ENCODE measurements around the gene MLLT3. TPM values are rescaled to one million over a fixed set of nuclear protein-coding genes. Genes with fewer than 3 reads are reported as not detected.

The MLLT3 gene
- total and polyA plus RNA-seq, 4 donors, result 3.6 to 16.5 (median 6.6) TPM

DNA sequence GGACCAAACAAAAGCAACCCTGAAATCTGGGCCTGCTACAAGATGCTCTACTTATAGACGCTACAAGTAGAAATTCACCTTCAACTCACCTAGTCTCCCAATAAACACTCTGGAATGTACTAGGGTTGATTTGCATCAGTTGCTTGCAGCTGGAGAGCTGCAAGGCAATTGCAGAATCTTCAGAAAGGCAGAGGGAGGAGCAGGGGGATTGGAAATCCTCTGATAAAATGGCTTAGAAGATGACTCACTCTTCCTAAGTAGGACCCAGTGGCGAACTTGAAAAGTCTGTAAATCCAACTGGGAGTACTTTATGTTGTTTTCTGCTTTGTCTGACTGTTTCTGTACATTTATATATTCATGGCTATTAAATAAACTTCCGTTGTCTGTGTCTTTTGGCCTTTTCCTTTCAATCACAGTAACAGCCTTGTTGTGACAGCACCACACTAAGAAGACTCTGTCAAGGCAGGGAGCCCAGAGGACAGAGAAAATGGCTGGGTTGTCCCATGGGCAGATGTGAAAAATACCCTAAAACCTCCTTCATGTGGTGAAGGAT lies 14.7 kb upstream of the MLLT3 start:
- intact Hi-C loops (cut with DNase I), result no loop called here
- Histone ChIP-seq H3K36me3 (ENCODE audit: control insufficient read depth in 1 of 2, insufficient read depth in 2 of 2, low read length in 1 of 2) (no peaks in the 10 kb centered on the region), H3K4me3 (ENCODE audit: low read length in 2 of 2) (no peak overlapping the region), H3K4me1 (ENCODE audit: control insufficient read depth in 1 of 2, insufficient read depth in 2 of 2, low read length in 2 of 2) (peaks cover 0 to 2% of the 10 kb centered on the region in 2 donors), H3K27me3 (ENCODE audit: control insufficient read depth in 1 of 2, insufficient read depth in 2 of 2, low read length in 1 of 2) (no peaks in the 10 kb centered on the region), H3K27ac (ENCODE audit: low read depth in 1 of 2, low read length in 2 of 2) (no peak overlapping the region), H3K9me3 (ENCODE audit: control insufficient read depth, low read length) (no peaks in the 10 kb centered on the region)
- no peak for DNase-seq
- WGBS, 2 donors, result 90 to 91% methylated on average over 3 of the region's 3 CpGs
- no peak for ATAC-seq (ENCODE audit: low FRiP score)

DNA sequence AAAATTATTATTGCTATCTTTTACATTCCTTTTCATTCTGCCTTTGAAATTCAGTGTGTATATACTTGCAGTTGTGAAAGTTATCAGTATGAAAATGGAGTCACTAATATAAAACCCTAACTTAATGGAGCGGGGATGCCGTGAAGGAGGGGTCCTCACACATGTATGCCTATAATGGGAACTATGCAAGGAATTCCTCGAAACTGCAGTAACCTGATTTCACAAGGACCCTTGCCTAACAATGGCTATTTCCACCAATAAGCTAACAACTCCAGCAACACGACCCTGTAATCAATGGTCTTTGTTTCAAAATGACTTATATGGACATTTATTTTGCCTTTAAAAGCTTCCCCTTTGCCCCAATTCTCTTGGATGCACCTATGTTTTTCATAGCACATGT lies 12.6 kb upstream of the MLLT3 start:
- DNase-seq, result no peak
- Histone ChIP-seq H3K4me3 (ENCODE audit: low read length in 2 of 2) (no peak overlapping the region), H3K9me3 (ENCODE audit: control insufficient read depth, low read length) (no peaks in the 10 kb centered on the region), H3K4me1 (ENCODE audit: control insufficient read depth in 1 of 2, insufficient read depth in 2 of 2, low read length in 2 of 2) (peaks cover 2 to 4% of the 10 kb centered on the region in 2 donors), H3K27ac (ENCODE audit: low read depth in 1 of 2, low read length in 2 of 2) (no peak overlapping the region), H3K27me3 (ENCODE audit: control insufficient read depth in 1 of 2, insufficient read depth in 2 of 2, low read length in 1 of 2) (no peaks in the 10 kb centered on the region), H3K36me3 (ENCODE audit: control insufficient read depth in 1 of 2, insufficient read depth in 2 of 2, low read length in 1 of 2) (no peaks in the 10 kb centered on the region)
- ATAC-seq (ENCODE audit: low FRiP score), result no peak
- intact Hi-C loops (cut with DNase I), result no loop called here
- 83 to 89% methylated on average over 4 of the region's 4 CpGs for WGBS, 2 donors

DNA sequence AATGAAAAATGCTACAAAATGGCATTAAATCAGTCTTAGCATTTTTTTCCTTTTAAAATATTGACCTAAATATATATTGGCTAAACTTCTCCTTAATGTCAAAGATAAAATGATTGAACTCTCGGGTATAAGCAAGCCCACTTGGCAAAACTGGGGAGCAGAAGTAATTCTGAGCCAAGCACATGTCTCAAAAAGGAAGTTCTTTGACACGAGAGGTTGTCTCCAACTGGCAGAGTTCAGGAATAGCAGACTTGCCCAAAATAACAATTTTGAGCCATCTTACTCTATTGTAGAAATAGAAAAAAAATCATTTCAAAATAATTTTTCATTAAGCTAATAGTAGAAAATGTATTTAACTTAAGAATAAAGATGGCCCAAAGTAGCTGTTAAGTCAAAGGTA lies 10.4 kb upstream of the MLLT3 start:
- 0 to 7% methylated on average over 2 of the region's 2 CpGs for WGBS, 2 donors
- H3K27me3 ChIP-seq (ENCODE audit: control insufficient read depth in 1 of 2, insufficient read depth in 2 of 2, low read length in 1 of 2), result no peaks in the 10 kb centered on the region
- no peak overlapping the region for H3K27ac ChIP-seq (ENCODE audit: low read depth in 1 of 2, low read length in 2 of 2)
- H3K9me3 ChIP-seq (ENCODE audit: control insufficient read depth, low read length), result no peaks in the 10 kb centered on the region
- no peaks in the 10 kb centered on the region for H3K36me3 ChIP-seq (ENCODE audit: control insufficient read depth in 1 of 2, insufficient read depth in 2 of 2, low read length in 1 of 2)
- H3K4me1 ChIP-seq (ENCODE audit: control insufficient read depth in 1 of 2, insufficient read depth in 2 of 2, low read length in 2 of 2), result peaks cover 2 to 4% of the 10 kb centered on the region in 2 donors
- ATAC-seq (ENCODE audit: low FRiP score) (no peak), DNase-seq (no peak)
- intact Hi-C loops (cut with DNase I), result no loop called here
- H3K4me3 ChIP-seq (ENCODE audit: low read length in 2 of 2), result no peak overlapping the region

DNA sequence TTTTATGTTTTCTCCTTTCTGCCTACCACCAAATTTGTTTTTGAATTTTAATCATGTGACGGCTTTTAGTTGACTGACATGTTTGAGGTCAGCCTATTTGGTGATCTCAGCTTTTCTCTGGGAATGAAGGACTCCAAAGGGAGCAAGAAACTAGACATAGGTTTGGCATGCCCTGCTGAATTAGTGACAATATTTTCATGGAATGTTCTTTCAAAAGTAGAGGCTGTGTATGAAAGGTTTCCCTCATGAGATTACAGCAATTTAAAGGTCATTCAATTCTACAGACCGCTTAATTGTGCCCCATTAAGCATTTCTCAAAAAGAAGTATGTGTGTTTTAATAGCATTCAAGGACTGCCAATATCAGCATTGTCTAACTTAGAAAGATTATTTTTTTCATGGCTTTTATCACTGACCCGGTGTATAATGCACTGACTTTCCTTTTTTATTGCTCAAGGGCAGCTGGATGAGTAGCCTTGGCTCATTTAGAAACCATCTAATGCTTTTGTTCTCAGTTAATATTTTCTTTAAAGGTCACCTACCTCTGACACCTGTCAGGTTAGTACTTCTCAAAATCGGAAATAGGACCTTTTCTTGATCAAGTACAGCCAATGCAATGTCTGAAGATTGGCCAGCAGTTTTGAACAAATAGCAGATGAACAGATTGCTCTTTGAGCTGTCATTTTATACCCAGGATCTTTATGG lies 8.1 kb upstream of the MLLT3 start:
- Histone ChIP-seq H3K4me1 (ENCODE audit: control insufficient read depth in 1 of 2, insufficient read depth in 2 of 2, low read length in 2 of 2) (peaks cover 2 to 4% of the 10 kb centered on the region in 2 donors), H3K36me3 (ENCODE audit: control insufficient read depth in 1 of 2, insufficient read depth in 2 of 2, low read length in 1 of 2) (no peaks in the 10 kb centered on the region), H3K27ac (ENCODE audit: low read depth in 1 of 2, low read length in 2 of 2) (no peak overlapping the region), H3K9me3 (ENCODE audit: control insufficient read depth, low read length) (no peaks in the 10 kb centered on the region), H3K27me3 (ENCODE audit: control insufficient read depth in 1 of 2, insufficient read depth in 2 of 2, low read length in 1 of 2) (no peaks in the 10 kb centered on the region), H3K4me3 (ENCODE audit: low read length in 2 of 2) (no peak overlapping the region)
- ATAC-seq (ENCODE audit: low FRiP score) (no peak), DNase-seq (no peak)
- WGBS, 2 donors, result 14 to 15% methylated on average over 4 of the region's 4 CpGs
- intact Hi-C loops (cut with DNase I), result no loop called here

- intact Hi-C loops (cut with DNase I), result no loop called here
- H3K4me1 ChIP-seq (ENCODE audit: control insufficient read depth in 1 of 2, insufficient read depth in 2 of 2, low read length in 2 of 2), result peaks cover 0 to under 1% of the 10 kb centered on the region in 2 donors
- no peaks in the 10 kb centered on the region for H3K9me3 ChIP-seq (ENCODE audit: control insufficient read depth, low read length)
- 56 to 60% methylated on average over 2 of the region's 2 CpGs for WGBS, 2 donors
- H3K4me3 ChIP-seq (ENCODE audit: low read length in 2 of 2), result no peak overlapping the region
- H3K27me3 ChIP-seq (ENCODE audit: control insufficient read depth in 1 of 2, insufficient read depth in 2 of 2, low read length in 1 of 2), result no peaks in the 10 kb centered on the region
- no peak for ATAC-seq (ENCODE audit: low FRiP score)
- no peak for DNase-seq
- no peak overlapping the region for H3K27ac ChIP-seq (ENCODE audit: low read depth in 1 of 2, low read length in 2 of 2)
- H3K36me3 ChIP-seq (ENCODE audit: control insufficient read depth in 1 of 2, insufficient read depth in 2 of 2, low read length in 1 of 2), result no peaks in the 10 kb centered on the region
Measured at GRCh38 chr9:20625003-20625349, 2.7 kb upstream of the MLLT3 start.

- Histone ChIP-seq H3K9me3 (ENCODE audit: control insufficient read depth, low read length) (no peaks in the 10 kb centered on the region), H3K36me3 (ENCODE audit: control insufficient read depth in 1 of 2, insufficient read depth in 2 of 2, low read length in 1 of 2) (no peaks in the 10 kb centered on the region), H3K4me3 (ENCODE audit: low read length in 2 of 2) (peak overlapping the region; percentile 47 to 82), H3K27ac (ENCODE audit: low read depth in 1 of 2, low read length in 2 of 2) (no peak overlapping the region), H3K4me1 (ENCODE audit: control insufficient read depth in 1 of 2, insufficient read depth in 2 of 2, low read length in 2 of 2) (peaks cover 0 to 3% of the 10 kb centered on the region in 2 donors), H3K27me3 (ENCODE audit: control insufficient read depth in 1 of 2, insufficient read depth in 2 of 2, low read length in 1 of 2) (no peaks in the 10 kb centered on the region)
- intact Hi-C loops (cut with DNase I), result loop anchor here (5.0 kb wide), 3 partner anchors 58 to 483 kb away; partner anchors contain the start of gene FOCAD (in 1 of the 2)
- ATAC-seq (ENCODE audit: low FRiP score) (no peak), DNase-seq (peak in 1 of 2 donors; percentile 50)
- 8 to 11% methylated on average over 21 of the region's 21 CpGs for WGBS, 2 donors
Measured at GRCh38 chr9:20624201-20625002, 2.1 kb upstream of the MLLT3 start.

GRCh38 chr9:20623748-20624124 lies 1.4 kb upstream of the MLLT3 start:
- Histone ChIP-seq H3K36me3 (ENCODE audit: control insufficient read depth in 1 of 2, insufficient read depth in 2 of 2, low read length in 1 of 2) (no peaks in the 10 kb centered on the region), H3K4me3 (ENCODE audit: low read length in 2 of 2) (peak overlapping the region; percentile 70 to 82), H3K27ac (ENCODE audit: low read depth in 1 of 2, low read length in 2 of 2) (no peak overlapping the region), H3K27me3 (ENCODE audit: control insufficient read depth in 1 of 2, insufficient read depth in 2 of 2, low read length in 1 of 2) (no peaks in the 10 kb centered on the region), H3K4me1 (ENCODE audit: control insufficient read depth in 1 of 2, insufficient read depth in 2 of 2, low read length in 2 of 2) (peaks cover 0 to 3% of the 10 kb centered on the region in 2 donors), H3K9me3 (ENCODE audit: control insufficient read depth, low read length) (no peaks in the 10 kb centered on the region)
- 7 to 8% methylated on average over 7 of the region's 7 CpGs for WGBS, 2 donors
- DNase-seq (no peak), ATAC-seq (ENCODE audit: low FRiP score) (no peak)
- intact Hi-C loops (cut with DNase I), result loop anchor here (2.0 to 5.0 kb wide), 4 partner anchors 59 to 484 kb away; partner anchors contain the start of gene FOCAD (in 2 of the 2)

- intact Hi-C loops (cut with DNase I), result loop anchor here (2.0 to 5.0 kb wide), 4 partner anchors 59 to 484 kb away; partner anchors contain the start of gene FOCAD (in 2 of the 2)
- peaks cover 0 to 3% of the 10 kb centered on the region in 2 donors for H3K4me1 ChIP-seq (ENCODE audit: control insufficient read depth in 1 of 2, insufficient read depth in 2 of 2, low read length in 2 of 2)
- H3K36me3 ChIP-seq (ENCODE audit: control insufficient read depth in 1 of 2, insufficient read depth in 2 of 2, low read length in 1 of 2), result no peaks in the 10 kb centered on the region
- ATAC-seq (ENCODE audit: low FRiP score) (no peak), DNase-seq (peak in 1 of 2 donors; percentile 54)
- peak overlapping the region; percentile 70 to 82 for H3K4me3 ChIP-seq (ENCODE audit: low read length in 2 of 2)
- no peak overlapping the region for H3K27ac ChIP-seq (ENCODE audit: low read depth in 1 of 2, low read length in 2 of 2)
- H3K27me3 ChIP-seq (ENCODE audit: control insufficient read depth in 1 of 2, insufficient read depth in 2 of 2, low read length in 1 of 2), result no peaks in the 10 kb centered on the region
- 0% methylated on average over 40 of the region's 40 CpGs for WGBS, 2 donors
- no peaks in the 10 kb centered on the region for H3K9me3 ChIP-seq (ENCODE audit: control insufficient read depth, low read length)
Measured at GRCh38 chr9:20623021-20623747, 885 bp upstream of the MLLT3 start.
